Fibroblast of the aortic adventitia (primary cell): Measurements from ENCODE around the gene FAM193A. TPM values are rescaled to one million over a fixed set of nuclear protein-coding genes. Genes with fewer than 3 reads are reported as not detected.

Experiments used
- DNase-seq: peaks from one replicate; pipeline ENCODE4 v3.0.0-alpha.2; 2010; ENCODE audit warnings: low read depth
- H3K4me3 ChIP-seq: 2 replicates; pipeline ENCODE4 v1.5.1; 2011; ENCODE audit warnings: low read depth, mild to moderate bottlenecking, control low read depth, low read length, moderate library complexity
- total RNA-seq: library from RNA; depleted of rRNA; stranded (reverse); fragments of >200 nt; gene quantifications from 2 replicates; pipeline ENCODE4 v1.2.3, GENCODE V29; 2012; ENCODE audit warnings: low replicate concordance
- TF ChIP-seq, protein P1 (sequence below): IDR thresholded peaks from 2 replicates; pipeline ENCODE4 v1.5.1; 2011; ENCODE audit warnings: mild to moderate bottlenecking, low read length, control low read depth, inconsistent platforms; ENCODE audit not compliant: insufficient read depth

FAM193A gene
- total RNA-seq, 1 donor = 17.4 TPM

DNA sequence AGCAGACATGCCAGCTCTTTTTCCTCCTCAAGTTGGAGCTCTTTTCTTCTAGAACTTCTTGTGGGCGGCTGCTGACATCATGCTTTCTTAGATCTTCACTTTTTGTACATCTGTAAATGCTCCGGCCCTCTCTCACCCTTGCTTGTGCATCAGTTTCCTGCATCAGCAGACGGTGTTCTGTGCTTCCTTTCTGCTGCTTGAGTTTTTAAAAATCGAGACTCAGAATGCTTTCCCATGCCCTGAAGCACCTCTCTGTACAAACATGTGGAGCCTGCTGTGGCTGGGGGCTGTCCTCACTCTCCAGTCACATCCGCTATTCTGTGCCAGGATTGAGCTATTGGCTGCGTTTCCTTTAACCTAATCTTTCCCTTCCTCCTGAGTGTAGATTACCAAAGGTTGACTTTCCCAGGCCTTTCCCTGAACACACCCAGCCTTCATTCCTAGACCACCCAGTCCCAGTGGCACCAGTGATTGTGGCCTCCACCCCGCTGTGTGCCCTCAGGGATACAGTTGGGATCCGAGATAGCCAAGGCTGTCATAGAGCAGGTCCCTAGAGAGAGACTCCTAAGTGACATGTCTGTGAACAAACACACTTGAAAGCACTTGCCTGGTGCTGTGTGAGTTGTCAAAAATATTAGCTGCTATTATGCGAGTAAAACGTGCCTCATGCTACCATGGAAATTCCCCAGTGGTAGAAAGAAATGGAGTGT, 177.8 kb downstream of the FAM193A start:
- TF ChIP-seq, protein P1, sequence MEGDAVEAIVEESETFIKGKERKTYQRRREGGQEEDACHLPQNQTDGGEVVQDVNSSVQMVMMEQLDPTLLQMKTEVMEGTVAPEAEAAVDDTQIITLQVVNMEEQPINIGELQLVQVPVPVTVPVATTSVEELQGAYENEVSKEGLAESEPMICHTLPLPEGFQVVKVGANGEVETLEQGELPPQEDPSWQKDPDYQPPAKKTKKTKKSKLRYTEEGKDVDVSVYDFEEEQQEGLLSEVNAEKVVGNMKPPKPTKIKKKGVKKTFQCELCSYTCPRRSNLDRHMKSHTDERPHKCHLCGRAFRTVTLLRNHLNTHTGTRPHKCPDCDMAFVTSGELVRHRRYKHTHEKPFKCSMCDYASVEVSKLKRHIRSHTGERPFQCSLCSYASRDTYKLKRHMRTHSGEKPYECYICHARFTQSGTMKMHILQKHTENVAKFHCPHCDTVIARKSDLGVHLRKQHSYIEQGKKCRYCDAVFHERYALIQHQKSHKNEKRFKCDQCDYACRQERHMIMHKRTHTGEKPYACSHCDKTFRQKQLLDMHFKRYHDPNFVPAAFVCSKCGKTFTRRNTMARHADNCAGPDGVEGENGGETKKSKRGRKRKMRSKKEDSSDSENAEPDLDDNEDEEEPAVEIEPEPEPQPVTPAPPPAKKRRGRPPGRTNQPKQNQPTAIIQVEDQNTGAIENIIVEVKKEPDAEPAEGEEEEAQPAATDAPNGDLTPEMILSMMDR = peak; percentile 3
- peak; percentile 76 for DNase-seq
- no peak overlapping the region for H3K4me3 ChIP-seq

DNA sequence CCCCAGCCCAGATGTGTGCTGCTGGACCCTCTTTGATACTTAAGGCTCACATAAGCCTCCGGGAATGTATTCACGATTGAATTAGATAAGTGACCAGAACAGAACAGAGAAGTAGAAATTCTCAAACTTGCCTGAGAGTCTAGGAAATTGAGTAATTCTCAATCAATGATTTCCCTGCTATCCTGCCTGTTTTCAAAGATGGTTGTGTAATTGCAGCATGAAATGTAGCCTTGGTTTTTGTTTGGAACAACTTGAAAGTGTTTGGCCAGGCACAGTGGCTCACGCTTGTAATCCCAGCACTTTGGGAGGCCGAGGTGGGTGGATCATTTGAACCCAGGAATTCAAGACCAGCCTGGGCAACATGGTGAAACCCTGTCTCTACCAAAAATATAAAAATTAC, 178.5 kb downstream of the FAM193A start:
- TF ChIP-seq, protein P1 = no peak
- no peak overlapping the region for H3K4me3 ChIP-seq
- DNase-seq = peak; percentile 12

DNA sequence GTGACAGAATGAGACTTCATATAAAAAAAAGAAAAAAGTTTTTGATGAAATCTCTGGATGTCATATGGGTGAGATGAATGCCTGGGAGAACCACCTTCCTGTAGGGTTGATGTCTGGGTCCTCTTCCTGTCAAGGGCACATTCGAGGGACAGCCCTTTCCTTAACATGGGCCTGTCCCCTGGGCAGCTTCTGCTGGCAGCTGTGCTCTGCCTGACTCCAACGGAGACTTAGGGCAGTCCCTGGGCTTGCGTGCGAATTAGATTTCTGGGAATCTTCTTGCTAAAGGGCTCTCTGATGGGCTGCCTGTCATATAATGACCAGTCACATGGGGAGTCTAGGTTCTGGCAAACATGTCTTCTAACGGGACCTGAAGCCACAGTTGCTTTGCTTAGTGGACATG, 179.0 kb downstream of the FAM193A start:
- H3K4me3 ChIP-seq = no peak overlapping the region
- no peak for DNase-seq
- TF ChIP-seq, protein P1 = no peak

DNA sequence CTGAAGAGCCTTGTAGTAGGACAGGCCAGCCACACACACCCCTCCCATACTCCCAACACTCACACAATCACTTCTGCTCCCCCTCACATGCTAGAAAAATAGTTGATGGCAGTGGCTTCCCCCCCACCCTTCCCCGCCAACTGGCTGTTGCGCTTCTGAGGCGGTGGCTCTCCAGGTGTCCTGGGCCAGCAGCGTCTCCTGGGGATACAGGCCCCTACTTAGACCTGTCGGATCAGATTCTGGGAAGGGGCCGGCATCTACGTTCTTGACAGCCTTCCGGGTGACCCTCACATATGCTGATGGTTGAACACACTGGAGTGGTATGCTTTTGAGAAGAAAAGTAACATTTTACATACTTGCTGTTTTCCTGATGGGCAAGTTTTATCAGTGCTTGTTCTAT, 179.8 kb downstream of the FAM193A start:
- TF ChIP-seq, protein P1 = no peak
- H3K4me3 ChIP-seq = no peak overlapping the region
- DNase-seq = no peak

DNA sequence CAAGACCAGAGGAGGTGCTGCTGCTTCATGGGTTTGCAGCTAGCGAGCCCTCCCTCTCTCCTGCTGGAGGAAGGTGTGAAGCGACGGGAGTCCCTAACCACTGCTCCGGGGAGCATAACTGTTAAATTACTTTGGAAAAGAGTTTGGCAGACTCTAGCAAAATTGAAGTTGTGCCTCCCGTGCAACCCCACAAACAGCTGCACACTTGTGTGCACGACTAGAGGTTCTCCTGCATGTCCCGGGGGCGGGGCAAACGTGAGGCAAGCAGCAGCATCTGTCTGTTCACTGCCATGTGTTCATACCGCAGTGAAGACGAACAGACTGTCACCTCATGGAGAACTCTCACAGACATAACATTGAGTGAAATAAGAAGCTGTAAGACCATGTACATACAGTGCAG, 185.1 kb downstream of the FAM193A start:
- H3K4me3 ChIP-seq = no peak overlapping the region
- DNase-seq = no peak
- TF ChIP-seq, protein P1 = no peak

DNA sequence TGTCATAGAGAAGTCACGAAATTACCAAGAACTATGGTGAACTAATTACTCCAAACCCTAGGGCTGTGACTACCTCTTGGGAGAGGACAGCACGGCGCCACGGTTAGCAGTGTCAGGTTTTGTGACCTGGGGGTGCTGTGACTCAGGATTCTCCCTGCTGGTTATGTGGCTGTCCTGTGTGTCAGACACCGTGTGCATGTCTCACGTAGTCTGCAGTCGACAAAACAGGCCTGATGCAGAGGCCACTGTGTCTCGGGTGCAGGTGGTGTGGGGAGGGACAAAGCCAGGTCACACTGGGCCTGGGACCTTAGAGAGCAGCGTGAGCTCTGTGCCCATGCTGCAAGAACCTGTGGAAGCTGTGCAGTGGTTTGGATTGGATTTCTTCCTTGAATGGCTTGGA, 185.6 kb downstream of the FAM193A start:
- H3K4me3 ChIP-seq = no peak overlapping the region
- TF ChIP-seq, protein P1 = no peak
- no peak for DNase-seq

- DNase-seq = no peak
- TF ChIP-seq, protein P1 = no peak
- H3K4me3 ChIP-seq = no peak overlapping the region
These were observed 187.3 kb downstream of the FAM193A start for GRCh38 chr4:2723751-2724150.
